Activated CD4-positive, alpha-beta T cell treated with anti-CD3 and anti-CD28 coated beads for 48 hours (primary cell): ENCODE results near the gene PCLO.

Experiments used
- DNase-seq: peaks from one replicate; pipeline ENCODE4 v3.0.0-alpha.2; 2020

Gene PCLO

DNA sequence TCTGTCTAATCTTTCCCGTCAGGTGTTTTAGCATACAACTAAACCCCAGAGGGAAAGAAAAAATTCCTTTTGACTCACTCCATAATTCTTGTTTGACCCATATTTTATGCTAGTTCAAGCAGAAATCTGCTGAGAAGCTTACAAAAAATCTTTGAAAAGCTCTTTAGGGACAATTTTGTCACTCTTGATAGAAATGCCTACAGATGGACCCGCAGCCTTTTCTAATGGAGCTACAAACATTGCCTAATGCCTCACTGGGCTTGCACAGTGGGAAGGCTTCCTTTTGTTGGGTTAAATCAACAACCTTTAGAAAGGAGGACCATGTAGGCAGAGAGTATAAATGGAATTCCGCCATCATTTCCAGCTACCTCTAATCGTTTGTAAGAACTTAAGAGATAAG, 344.5 kb downstream of the PCLO start:
- no peak for DNase-seq

DNA sequence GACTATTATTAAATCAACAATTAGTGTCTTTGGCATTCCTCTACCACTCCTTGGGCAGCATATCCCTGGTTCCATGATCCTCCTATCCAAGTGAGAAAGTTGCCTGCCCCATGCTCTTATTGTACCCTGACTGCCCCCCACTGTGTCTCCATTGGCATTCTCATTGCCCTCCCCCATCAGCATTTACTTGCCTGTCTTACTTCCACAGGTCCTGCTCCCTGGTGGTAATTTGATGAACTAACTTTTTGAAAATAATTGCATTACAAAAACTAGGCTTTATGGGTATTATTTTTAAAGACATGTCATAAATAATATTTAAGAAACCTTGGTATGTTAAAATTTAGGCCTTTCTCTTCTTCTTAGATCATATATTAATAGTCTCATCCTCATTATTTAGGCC, 346.4 kb downstream of the PCLO start:
- no peak for DNase-seq

DNA sequence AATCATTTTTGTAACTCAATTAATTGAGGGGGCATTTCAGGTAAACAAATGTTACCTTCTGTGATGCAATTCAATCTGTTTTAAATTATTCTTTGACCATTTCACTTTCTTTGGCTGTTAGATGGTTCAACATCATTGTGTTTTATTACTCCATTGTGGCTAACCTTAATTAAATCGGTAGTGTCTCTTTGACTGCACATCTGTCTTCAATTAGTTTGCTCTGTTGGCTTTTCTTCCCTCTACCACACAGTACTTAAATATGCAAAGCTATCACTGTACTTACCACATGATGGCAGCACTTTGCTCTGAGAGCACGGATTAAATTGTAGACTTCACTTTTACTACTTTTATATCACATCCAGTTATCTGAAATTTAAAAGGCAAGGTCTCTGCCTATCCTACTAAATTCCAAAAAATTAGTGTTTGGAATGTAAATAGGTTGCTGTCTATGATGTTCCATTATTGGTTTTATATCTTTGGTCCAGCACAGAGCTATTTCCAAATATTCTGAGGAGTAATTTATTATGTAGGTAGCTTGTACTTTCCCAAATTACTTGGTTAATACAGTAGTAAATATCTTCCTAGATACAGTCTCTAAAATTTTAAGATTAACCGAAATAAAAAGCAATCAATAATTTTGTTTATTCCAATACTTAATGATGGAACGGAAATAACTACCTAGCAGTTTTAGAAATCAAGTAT, 352.0 kb downstream of the PCLO start:
- DNase-seq: no peak

DNA sequence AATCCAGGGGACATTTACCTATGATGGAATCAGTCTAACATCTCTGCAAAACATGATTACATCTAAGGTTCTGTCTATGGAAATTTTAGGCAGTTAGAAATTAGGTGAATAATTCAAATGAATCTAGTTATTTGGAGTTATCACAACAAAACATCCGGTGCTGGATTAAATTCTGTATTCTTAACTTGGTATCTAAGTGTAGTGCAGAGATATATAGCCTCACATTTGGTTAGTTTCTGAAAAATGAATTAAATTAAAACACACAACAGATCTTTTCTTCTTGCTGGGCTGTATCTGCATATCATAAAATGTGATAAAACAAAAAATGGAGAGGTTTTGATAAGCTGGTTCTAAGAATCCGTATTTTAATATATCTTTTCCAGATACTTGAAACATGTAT, 354.1 kb downstream of the PCLO start:
- no peak for DNase-seq

DNA sequence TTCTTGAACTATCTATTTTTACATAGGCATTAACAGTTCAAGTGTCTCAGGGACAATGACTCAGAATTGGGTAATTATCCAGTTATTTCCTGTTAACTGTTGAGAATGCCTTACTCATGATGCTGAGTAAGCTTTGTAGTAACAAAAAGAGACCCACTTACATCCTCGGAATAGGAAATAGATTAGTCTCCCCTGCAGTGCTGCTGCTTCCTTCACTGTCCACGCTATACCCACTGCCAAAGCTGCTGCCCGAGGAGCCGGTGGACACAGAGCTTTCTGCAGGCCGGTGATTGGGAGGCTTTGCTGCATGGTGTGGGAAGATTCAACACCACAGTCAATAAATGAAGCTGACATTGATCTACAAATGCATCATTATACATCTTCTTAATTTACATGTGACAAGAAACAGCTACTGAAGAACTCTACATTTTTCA, 357.1 kb downstream of the PCLO start:
- DNase-seq: no peak

- no peak for DNase-seq
Observed at GRCh38 chr7:82803411-82803810, 359.3 kb downstream of the PCLO start.

DNA sequence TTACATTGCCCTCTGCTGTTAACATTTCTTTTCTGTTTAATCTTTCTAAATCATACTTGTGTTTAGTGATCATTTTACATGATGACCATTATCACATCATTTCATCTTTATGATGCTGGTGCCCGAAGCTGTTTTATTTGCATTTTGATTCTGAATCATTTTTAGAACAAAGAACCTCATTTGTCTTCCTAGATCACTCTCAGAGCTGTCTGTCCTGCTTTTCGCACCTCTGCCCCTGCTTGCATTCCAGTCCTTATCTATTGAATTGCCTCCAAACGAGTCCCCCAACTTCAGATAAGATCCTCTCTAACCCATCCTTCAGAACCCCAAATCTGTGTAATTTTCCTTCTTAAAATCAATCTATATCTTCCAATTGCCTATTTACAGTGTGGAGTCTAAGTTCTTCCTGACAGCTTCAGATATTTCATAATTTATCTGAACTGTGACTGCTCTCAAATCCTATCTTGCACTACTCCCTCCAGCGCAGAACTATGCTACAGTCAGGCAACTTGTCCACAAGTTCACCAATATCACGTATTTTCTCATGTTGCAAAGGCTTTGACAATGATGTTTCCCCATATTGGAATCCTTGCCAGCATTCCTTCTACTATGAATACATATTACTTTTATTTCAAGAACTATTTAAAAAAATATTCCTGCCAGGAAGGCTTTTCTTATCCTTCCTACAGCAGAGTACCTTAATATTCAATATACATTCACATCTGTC, 372.6 kb downstream of the PCLO start:
- no peak for DNase-seq

DNA sequence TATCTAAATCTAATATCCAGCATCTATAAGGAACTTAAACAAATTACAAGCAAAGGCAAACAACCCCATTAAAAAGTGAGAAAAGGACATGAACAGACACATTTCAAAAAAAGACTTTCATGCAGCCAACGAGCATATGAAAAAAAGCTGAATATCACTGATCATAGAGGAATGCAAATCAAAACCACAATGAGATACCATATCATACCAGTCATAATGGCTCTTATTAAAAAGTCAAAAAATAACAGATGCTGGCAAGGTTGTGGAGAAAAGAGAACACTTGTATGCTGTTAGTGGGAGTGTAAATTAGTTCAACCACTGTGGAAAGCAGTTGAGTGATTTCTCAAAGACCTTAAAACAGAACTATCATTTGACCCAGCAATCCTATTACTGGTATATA, 384.7 kb downstream of the PCLO start:
- no peak for DNase-seq

DNA sequence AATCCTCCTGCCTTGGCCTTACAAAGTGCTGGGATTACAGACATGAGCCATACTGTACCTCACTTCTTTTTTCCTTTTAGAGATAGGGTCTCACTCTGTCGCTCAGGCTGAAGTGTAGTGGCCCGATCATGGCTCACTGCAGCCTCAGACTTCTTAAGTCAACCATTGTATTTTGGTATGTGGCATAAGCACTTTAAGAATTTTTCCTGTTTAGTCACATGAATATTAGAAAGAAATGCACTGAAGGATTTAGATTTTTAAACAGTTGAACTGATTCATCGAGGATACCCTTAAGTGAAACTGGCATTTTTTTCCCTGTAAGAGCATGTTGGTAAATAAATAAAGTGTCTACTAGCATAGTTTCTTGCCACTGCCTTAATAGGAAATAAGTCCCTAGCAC, 399.8 kb downstream of the PCLO start:
- no peak for DNase-seq

GRCh38 chr7:82760831-82761230, 401.9 kb downstream of the PCLO start:
- DNase-seq: no peak

DNA sequence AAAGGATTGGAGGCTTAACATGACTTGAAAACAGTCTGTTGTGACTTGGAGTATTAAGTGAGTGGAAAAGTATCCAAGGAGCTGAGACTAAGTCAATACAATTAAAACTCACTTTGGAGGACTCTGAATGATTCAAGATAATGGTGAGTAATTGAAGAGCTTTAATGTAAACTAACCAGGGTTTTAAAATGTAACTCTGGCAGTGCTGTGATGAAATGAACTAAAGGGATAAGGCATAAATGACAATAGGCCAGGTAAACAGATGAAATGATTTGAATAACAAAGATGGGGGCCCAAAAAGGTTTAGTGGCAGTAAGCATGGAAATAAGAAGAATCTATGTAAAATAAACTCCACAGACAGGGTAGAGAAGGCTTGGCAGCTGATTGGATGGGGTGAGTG, 402.6 kb downstream of the PCLO start:
- no peak for DNase-seq

DNA sequence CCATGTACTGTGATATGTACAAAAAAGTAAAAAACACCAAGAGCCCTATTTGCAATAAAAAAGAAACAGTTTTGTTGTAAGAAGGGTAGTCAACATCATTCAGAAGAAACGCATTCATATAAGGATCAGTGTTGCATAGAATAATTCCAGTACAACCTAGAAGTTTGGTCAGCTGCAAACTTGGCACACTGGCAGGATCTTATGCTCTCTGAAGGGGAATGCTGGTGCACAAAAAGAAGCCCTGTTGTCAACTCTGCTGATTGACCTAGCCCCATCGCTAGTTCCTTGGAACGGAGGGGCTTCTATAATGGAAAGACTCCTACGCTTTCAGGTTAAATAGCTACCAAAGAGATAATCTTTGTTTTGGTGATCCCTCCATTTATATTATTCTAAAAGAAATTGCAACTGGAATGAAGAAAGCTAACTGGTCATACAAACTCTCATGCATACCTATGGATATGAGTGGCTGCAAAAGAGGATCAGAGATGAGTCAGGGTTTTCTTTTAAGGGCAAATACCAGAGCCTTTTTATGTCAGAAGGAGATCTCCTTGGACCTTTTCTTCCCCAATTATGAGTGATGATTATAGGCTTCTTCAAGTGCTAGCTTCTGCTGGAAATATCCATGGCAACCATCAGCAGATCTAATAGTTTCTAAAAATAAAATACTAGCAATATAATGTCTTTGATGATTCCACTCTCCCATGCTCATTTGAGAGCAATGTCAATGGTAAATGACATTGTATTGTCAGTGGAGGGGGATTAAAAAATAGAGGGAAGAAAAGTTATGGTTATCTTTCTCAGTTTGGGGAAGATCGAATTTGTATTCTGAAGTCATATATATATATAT, 406.8 kb downstream of the PCLO start:
- DNase-seq: no peak

GRCh38 chr7:82750007-82750406, 412.7 kb downstream of the PCLO start:
- DNase-seq: no peak

GRCh38 chr7:82745820-82746219, 416.9 kb downstream of the PCLO start:
- DNase-seq: no peak

DNA sequence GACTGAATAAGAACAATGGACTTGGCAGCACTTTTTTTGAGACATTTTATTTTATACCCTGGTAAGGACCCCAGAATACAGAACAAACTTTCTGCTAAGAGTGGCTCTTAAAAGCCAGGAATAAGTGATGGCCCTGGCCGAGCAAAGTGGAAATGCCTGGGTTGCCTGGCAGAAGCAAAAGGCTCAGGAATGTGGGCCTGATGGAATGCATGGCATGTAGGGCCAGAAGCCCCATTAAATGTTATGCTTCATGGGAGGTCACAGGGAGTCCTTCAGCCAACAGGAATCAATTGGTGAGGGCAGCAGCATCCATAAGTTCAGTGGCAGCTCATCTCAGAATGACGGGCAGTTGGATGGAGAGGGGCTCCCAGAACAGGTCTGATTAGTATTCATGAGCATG, 417.6 kb downstream of the PCLO start:
- no peak for DNase-seq

GRCh38 chr7:82742163-82742562, 420.5 kb downstream of the PCLO start:
- no peak for DNase-seq

DNA sequence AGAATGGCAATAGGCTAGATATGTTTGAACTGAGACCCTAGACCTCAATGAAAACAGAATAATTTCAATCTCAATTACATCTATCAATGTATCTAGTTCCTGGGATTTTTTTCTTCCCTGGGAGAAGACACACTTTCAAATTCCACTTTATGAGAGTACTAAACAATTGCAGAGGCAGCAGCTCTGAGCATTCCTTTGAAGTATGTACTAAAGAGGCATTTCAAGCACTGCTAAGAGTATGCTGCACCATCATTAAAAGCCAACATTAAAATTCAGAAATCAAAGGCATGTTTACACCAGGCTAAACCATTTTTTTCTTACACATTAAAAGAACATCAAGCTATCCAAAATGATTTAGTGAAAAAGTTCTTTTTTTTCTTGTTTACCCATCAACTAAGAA, 421.2 kb downstream of the PCLO start:
- DNase-seq: no peak

- peak; percentile 20 for DNase-seq
Observed at GRCh38 chr7:82740246-82740848, 422.3 kb downstream of the PCLO start.

DNA sequence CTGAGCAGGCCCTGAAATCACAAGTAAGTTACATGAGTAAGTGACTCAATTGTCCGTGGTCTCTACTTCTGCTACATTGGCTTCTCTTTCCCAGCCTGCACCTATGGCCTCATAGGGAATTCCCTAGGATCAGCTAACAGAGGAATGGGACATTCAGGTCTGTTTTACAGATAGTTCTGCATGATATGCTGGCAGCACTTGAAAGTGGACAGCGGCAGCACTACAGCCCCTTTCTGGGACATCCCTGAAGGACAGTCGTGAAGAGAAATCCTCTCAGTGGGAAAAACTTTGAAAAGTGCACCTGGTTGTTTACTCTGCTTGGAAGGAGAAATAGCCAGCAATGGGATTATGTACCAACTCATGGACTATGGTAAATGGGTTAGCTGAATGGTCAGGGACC, 426.1 kb downstream of the PCLO start:
- DNase-seq: no peak

DNA sequence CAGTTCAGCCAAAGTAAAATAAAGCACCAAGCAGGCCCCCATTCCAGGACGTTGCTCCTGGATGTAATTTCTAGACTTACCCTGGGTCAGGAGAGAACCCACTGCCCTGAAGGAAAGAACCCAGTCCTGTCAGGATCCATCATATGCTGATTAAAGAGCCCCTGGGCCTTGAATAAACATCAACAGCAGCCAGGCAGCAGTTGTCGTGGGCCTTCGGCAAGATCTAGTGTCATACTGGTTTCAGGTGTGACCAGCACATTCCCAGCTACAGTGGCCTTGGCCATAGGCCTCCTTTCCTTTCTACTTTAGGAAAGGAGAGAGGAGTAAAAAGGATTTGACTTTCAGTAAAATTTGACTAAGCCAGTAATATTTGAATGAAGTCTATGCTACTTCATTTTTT, 430.0 kb downstream of the PCLO start:
- DNase-seq: no peak

DNA sequence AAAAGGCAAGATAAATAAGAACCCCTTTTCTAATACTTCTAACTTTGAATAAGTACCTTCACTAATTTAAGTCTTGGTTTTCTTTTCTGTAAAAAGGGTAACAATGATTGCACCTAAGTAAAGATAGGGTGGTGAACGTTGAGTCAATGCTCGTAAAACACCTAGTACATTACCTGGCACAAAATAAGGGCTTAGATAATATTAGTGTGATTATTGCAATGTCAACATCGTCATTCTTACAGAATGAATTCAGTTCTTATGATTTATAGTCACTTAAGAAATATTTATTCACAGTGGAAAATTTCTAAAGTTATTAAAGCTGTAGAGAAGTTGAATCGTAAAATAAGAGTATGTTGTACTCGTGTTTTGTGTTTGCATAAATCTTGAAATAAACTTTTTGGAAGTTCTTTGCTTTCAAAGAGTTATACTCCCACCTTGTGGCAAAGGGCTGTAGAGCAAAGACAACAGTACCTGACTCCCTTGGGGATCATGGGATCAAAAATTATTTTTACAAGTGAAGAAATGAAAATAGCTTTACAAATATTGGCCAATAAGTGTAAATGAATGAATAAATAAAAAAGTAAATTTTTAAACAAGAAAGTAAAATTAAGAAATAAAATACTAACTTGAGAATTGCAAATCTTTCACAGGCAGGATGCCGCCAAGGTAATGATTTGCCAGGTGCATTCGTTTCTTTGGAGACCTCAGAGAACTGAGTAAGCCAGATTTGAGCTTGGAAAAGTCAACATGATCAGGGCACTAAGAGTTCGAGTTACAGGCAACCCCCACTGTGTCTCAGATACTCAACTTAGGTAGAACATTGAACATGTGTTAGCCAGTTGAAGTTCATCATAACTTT, 433.3 kb downstream of the PCLO start:
- DNase-seq: no peak

DNA sequence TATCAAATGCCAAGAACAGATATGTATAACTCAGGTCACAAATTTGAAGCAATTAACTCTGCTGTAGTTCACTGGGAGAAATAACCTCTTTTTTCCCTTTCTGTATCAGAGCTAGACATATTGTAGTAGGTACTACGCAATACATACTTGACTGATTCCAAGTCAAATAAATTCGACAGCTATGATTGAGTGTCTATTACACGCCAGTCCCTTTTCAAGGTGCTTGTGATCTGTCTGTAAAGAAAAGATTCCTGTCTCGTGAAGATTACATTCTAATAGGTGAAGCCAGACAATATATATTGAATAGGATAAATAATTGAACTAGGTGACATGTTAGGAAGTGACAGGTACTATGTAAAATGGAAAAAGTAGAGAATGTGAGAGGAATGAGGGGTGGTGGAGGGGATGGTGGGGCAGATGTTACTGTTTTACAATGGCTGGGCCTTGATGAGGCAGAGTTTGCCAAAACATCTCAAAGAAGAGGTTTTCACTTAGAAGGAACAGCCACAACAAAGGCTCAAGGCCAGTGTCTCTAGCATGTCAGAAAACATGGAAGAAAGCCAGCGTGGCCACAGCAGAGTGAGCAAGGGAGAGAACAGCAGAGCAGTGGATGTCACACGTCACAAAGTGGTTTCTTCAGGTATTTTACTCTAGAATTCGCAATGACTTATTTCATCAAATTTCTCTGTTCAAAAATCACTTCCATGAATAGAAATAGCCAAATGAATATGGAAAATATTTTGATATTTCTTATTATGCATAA, 436.5 kb downstream of the PCLO start:
- no peak for DNase-seq
